Muscle layer of duodenum (tissue), 2 donors: ENCODE results near the gene PIEZO2.

ENCODE experiments used
- H3K27ac ChIP-seq: one replicate; pipeline ENCODE4 v1.7.0; 2013; ENCODE audit warnings: mild to moderate bottlenecking, low read length
- H3K27me3 ChIP-seq: one replicate; pipeline ENCODE4 v1.7.0; 2013; ENCODE audit warnings: low read depth, mild to moderate bottlenecking, control low read depth, low read length
- H3K36me3 ChIP-seq, 2 donors: one replicate each; pipeline ENCODE4 v1.7.0; 2013; ENCODE audit warnings: low read length in 2 of 2, control low read depth in 1 of 2, mild to moderate bottlenecking in 1 of 2; ENCODE audit not compliant: insufficient read depth in 2 of 2, control insufficient read depth in 1 of 2
- H3K4me1 ChIP-seq, 2 donors: one replicate each; pipeline ENCODE4 v1.7.0; 2013; ENCODE audit warnings: low read length in 2 of 2, mild to moderate bottlenecking in 2 of 2, control low read depth in 1 of 2, moderate library complexity in 1 of 2; ENCODE audit not compliant: insufficient read depth in 2 of 2, control insufficient read depth in 1 of 2
- H3K4me3 ChIP-seq, 2 donors: one replicate each; pipeline ENCODE4 v1.7.0; 2013; ENCODE audit warnings: low read length in 2 of 2, low read depth in 1 of 2, mild to moderate bottlenecking in 1 of 2
- H3K9me3 ChIP-seq, 2 donors: one replicate each; pipeline ENCODE4 v1.7.0; 2013; ENCODE audit warnings: low read length in 2 of 2, control low read depth in 1 of 2, mild to moderate bottlenecking in 1 of 2; ENCODE audit not compliant: control insufficient read depth in 1 of 2
- donor health status: healthy.

PIEZO2 gene

DNA sequence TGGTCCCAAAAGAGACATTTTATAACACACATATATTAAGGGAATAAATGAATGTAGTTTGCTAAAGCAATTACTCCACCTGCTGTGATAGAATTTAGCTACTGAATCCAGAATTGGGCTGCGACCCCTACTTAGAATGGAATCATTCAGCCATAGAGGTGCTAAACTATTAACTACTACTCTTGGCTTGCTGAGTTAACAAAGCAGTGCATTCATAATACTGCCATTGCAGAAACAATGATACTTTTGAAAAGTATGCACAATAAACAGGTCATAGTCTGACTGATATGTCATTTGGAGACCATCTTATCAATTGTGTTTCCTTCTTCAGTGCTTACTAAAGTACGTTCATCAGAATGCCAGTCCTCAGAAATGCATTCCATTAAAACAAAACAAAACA, 273.6 kb downstream of the PIEZO2 start:
- no peaks in the 10 kb centered on the region for H3K36me3 ChIP-seq
- peaks cover 0 to 11% of the 10 kb centered on the region in 2 donors for H3K4me1 ChIP-seq
- no peaks in the 10 kb centered on the region for H3K27me3 ChIP-seq
- H3K27ac ChIP-seq = no peak overlapping the region
- no peak overlapping the region for H3K4me3 ChIP-seq
- no peaks in the 10 kb centered on the region for H3K9me3 ChIP-seq

DNA sequence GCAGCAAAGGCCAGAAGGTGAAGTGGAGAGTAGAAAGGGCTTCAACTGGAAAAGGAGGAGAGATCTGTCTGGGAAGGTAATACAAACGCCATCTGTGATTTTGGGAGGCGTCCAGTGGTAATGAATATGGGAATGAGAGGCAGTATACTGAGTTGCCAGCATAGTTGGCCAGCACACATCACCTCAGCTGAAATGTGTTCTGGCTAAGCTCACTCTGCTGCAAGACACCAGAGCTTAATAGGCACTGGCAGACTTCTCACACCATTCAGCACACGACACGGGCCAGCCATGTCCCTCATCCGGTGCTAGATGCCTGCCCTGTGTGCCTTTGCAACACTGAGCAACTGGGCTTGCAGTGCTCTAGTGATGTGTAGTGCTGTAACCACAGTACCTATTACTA, 277.1 kb downstream of the PIEZO2 start:
- no peaks in the 10 kb centered on the region for H3K9me3 ChIP-seq
- H3K4me1 ChIP-seq = peaks cover 0 to 11% of the 10 kb centered on the region in 2 donors
- H3K4me3 ChIP-seq = no peak overlapping the region
- H3K27ac ChIP-seq = no peak overlapping the region
- H3K36me3 ChIP-seq = no peaks in the 10 kb centered on the region
- H3K27me3 ChIP-seq = no peaks in the 10 kb centered on the region

DNA sequence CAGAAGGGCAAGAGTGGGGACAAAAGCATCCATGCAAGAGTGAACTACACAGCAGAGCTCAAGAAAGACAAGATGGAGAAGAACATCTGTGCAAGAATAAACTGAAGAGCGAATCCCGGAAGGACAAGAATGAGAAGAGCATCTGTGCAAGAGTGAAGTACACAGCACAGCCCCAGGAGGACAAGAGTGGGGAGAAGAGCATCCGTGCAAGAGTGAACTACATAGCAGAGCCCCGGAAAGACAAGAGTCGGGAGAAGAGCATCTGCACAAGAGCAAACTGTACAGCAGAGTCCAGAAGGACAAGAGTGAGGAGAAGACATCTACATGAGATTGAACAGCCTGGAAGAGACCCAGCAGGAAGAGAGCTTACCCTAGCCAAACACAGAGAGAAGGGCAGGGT, 284.6 kb downstream of the PIEZO2 start:
- H3K4me3 ChIP-seq = no peak overlapping the region
- no peak overlapping the region for H3K27ac ChIP-seq
- no peaks in the 10 kb centered on the region for H3K27me3 ChIP-seq
- peaks cover 0 to 8% of the 10 kb centered on the region in 2 donors for H3K4me1 ChIP-seq
- H3K9me3 ChIP-seq = peaks cover 0 to 6% of the 10 kb centered on the region in 2 donors
- no peaks in the 10 kb centered on the region for H3K36me3 ChIP-seq

DNA sequence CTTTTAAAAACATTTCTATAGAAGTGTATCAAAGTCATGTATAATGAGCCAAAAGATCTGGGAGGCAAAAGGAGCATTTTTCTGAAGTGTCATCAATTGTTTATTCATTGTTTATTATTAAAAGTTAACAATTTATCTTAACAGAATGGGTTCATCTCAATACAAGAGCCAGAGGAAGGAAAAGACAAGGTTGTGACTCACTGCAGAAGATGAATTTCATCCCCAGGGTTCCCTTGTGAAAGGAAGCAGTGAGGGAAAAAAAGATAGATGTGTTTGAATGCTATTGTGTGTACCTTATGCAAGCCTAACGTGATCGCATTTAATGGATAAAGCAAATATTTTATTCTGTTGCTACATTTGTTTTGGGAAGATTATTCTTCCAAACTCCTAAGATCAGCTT, 286.3 kb downstream of the PIEZO2 start:
- Histone ChIP-seq H3K27me3 (no peaks in the 10 kb centered on the region), H3K4me3 (no peak overlapping the region), H3K36me3 (no peaks in the 10 kb centered on the region), H3K27ac (no peak overlapping the region), H3K9me3 (peaks cover 0 to 6% of the 10 kb centered on the region in 2 donors), H3K4me1 (peaks cover 0 to 8% of the 10 kb centered on the region in 2 donors)

DNA sequence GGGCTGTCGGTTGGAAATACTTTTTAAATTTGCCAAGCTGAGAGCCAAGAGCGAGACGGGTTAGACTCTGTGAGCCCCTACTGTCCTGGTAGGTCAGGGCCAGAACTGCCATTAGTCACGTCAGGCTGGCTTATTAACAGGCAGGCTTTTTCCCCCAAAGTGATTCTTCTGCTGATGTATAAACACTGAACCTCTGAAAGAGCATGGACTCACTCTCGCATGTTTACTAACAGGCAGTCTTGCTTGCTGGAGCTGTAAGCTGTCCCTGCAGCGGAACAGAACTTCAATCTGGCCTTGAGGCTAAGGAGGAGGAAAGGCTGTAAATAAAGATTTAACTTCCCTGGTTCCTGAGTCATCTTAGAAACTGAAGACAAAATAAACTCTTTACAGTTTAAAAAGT, 288.4 kb downstream of the PIEZO2 start:
- Histone ChIP-seq H3K27me3 (no peaks in the 10 kb centered on the region), H3K36me3 (no peaks in the 10 kb centered on the region), H3K27ac (no peak overlapping the region), H3K4me3 (no peak overlapping the region), H3K4me1 (peaks cover 0 to 8% of the 10 kb centered on the region in 2 donors), H3K9me3 (peaks cover 0 to 6% of the 10 kb centered on the region in 2 donors)

DNA sequence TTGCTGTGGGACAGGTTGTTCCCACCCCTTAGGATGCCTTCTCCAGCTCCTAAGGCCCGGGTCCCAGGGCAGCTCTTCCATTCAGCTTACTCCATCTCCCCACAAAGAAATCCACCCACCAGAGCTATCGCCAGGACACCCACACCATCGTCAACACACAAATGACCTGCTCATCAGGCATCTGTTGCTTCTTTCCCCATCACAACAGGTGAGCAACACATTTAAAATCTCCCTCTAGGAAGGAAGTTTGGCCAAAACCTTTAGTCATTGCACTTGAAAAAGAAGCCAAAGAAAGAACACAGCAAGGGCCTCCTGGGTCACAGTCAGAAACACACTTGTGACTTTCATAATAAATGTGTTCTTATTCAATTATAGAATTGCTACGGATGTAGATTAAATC, 289.0 kb downstream of the PIEZO2 start:
- H3K9me3 ChIP-seq = peaks cover 0 to 6% of the 10 kb centered on the region in 2 donors
- no peaks in the 10 kb centered on the region for H3K36me3 ChIP-seq
- H3K27ac ChIP-seq = no peak overlapping the region
- H3K4me1 ChIP-seq = peaks cover 0 to 8% of the 10 kb centered on the region in 2 donors
- no peaks in the 10 kb centered on the region for H3K27me3 ChIP-seq
- no peak overlapping the region for H3K4me3 ChIP-seq

DNA sequence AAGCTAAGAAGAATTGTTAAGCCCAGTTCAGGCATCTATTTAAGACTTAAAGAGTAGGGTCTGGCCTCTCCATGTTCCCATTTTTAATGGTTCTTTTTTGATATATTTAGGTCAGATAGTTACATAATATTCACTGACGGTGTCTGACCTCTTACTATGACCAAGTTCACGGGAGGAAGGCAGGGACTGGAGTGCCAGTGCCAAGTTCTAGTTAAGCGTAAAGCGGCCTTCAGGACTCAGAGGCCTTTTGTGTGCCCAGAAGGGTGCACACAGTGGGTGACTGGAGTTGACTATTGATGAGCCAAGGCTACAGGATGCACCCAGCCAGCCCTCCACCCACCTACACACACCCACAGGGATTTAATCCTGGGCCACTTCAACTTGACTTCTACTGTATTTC, 290.9 kb downstream of the PIEZO2 start:
- Histone ChIP-seq H3K27ac (no peak overlapping the region), H3K9me3 (no peaks in the 10 kb centered on the region), H3K36me3 (no peaks in the 10 kb centered on the region), H3K4me1 (peaks cover 0 to 8% of the 10 kb centered on the region in 2 donors), H3K27me3 (no peaks in the 10 kb centered on the region), H3K4me3 (no peak overlapping the region)

DNA sequence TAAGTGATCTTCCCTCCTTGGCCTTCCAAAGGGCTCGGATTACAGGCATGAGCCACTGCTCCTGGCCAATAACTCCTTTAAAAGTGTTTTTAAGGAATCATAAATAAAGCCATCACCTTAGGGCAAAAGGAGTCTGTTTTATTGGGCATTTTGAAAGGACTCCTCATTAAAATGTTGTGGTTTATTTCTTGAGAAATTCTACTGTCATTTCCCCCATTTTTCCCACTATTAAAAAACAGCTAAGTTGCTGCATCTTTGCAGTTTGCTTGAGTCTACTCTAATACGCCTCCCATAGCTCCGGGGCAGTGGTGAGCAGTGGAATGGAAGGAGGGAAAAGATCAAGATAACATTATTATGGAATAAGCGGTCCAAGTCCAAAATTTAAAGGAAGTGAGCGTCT, 293.2 kb downstream of the PIEZO2 start:
- no peaks in the 10 kb centered on the region for H3K36me3 ChIP-seq
- no peak overlapping the region for H3K27ac ChIP-seq
- no peaks in the 10 kb centered on the region for H3K4me1 ChIP-seq
- H3K9me3 ChIP-seq = no peaks in the 10 kb centered on the region
- no peaks in the 10 kb centered on the region for H3K27me3 ChIP-seq
- H3K4me3 ChIP-seq = no peak overlapping the region

DNA sequence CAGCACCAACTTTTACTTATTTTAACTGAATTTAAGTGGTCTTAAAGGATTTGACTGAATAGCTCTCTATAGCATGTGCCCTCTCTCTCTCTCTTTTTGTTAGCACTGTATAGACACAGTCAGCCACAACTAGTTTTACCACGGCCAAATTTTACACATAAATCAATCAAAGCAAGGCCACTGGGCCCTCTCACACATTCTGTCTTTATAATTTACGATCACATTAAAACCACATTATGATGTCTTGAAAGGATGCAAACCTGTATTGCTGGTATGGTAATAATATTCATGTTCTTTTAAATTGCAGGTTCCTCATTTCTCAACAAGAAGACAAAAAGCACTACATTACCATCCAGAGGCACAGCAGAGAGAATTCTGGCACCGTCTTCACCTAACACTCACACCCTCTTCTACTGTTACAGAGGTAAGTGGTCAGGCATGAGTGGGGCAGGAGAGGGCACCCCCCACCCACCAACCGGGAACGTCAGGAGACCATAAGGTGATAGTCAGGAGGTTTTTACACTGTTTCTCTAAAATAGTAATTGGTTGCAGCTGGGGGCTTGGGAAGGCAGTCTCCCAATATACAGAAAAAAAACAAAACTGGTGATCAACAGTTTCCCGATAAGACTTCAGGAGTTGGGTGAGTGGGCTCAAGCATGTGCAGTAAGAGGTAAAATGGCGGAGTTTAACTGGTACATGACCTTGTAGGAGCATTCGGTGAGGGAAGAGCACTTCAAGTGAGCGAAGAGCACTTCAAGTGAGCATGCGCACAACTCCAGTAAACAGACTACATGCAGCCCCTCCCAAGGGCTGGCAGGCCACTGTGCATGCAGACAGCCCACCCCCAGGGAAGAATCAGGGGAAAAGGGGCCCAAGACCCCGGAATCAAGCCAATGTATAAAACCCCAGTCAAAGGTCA, 296.7 kb downstream of the PIEZO2 start:
- Histone ChIP-seq H3K4me3 (no peak overlapping the region), H3K9me3 (no peaks in the 10 kb centered on the region), H3K27ac (no peak overlapping the region), H3K36me3 (no peaks in the 10 kb centered on the region), H3K4me1 (no peaks in the 10 kb centered on the region), H3K27me3 (no peaks in the 10 kb centered on the region)

DNA sequence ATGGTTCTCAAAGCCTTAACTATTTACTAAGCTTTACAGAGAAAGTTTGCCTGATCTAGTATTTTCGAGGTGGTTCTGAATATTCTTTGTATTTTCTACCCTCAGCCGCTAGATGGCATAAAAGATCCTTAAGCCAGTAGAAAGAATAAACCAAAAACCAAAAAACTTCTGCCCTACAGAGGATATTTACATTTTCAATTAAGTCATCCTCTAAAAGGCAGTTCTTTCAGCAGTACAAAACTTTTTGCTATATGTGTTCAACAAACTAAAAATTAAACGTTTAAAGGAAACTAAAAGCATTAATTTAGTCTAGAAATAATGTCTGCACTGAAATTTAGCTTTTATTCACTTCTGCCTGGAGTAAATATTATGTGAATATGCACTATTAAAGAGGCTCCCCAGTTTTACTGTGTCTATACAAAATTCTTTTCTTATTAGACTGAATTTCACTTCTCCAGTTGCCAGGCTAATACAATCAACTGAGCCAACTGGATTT, 297.5 kb downstream of the PIEZO2 start:
- H3K4me1 ChIP-seq = no peaks in the 10 kb centered on the region
- H3K4me3 ChIP-seq = no peak overlapping the region
- H3K27me3 ChIP-seq = no peaks in the 10 kb centered on the region
- H3K9me3 ChIP-seq = no peaks in the 10 kb centered on the region
- H3K36me3 ChIP-seq = no peaks in the 10 kb centered on the region
- no peak overlapping the region for H3K27ac ChIP-seq

DNA sequence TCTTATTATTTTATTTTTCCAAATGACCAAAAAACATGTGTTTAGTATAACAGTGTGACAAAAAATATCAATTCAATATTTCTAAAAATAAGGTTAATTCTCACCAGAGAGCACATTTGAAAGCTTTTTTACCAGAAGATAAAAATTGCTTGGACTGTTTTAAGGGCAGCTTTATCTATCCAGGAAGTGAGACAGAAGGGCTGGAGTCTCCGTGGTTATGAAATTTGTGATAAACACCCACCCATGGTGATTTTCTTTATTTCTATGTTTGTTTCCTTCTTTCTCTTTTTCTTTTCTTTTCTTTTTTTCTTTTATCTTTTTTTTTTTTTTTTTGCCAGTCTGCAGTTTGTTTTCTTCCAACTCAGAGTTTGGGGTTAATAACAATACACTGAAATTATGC, 298.5 kb downstream of the PIEZO2 start:
- Histone ChIP-seq H3K4me3 (no peak overlapping the region), H3K36me3 (no peaks in the 10 kb centered on the region), H3K4me1 (no peaks in the 10 kb centered on the region), H3K27me3 (no peaks in the 10 kb centered on the region), H3K9me3 (no peaks in the 10 kb centered on the region), H3K27ac (no peak overlapping the region)
